HCT116 (cell line): ENCODE results near the gene EFCAB13. TPM values are rescaled to one million over a fixed set of nuclear protein-coding genes. Genes with fewer than 3 reads are reported as not detected.

Experiments
- ATAC-seq: fragments of 200-7000 bp; cut with Tn5 transposase; 2 replicates; pipeline ENCODE4 v1.9.1; 2020; ENCODE audit warnings: mild to moderate bottlenecking, moderate library complexity
- BruUV-seq: library from RNA; stranded (reverse); fragments of 400-500 nt; replicated peaks from 2 replicates; lab custom pipeline; 2021; lab: Mats Ljungman, UMichigan
- CTCF ChIA-PET: fragments of 300-600 bp; sonication (Branson Sonifier 250); formaldehyde crosslinking; loops from one replicate; lab custom pipeline; 2021; ENCODE audit warnings: antibody characterized with exemption; lab: Charles Lee
- POLR2A ChIA-PET: fragments of 300-600, 350-600 bp; sonication (Branson Sonifier 250); formaldehyde crosslinking; loops from one replicate; lab custom pipeline; 2021; ENCODE audit warnings: antibody characterized with exemption; lab: Charles Lee
- RAD21 ChIA-PET, 2 experiments: fragments of 300-600 bp; sonication (Branson Sonifier 250); formaldehyde crosslinking; loops; one replicate each; lab custom pipeline; 2023; ENCODE audit warnings: low total read pairs in 2 of 2; ENCODE audit not compliant: uncharacterized antibody in 2 of 2, unreplicated experiment in 2 of 2, low non-redundant PET in 1 of 2; lab: Charles Lee
- DNase-seq: peaks from one replicate; pipeline ENCODE4 v3.0.0-alpha.2; 2010; ENCODE audit warnings: low read depth, low spot score
- H2AFZ ChIP-seq: fragments of 200-600 bp; shearing (Covaris generic), sonication (generic); 2 replicates; pipeline ENCODE4 v1.6.1; 2017; ENCODE audit warnings: low read depth, mixed run types, mixed read lengths, antibody characterized with exemption, low read length; ENCODE audit not compliant: poor library complexity, severe bottlenecking
- H3K27ac ChIP-seq: 2 replicates; pipeline ENCODE4 v1.5.1; 2012; ENCODE audit warnings: low read depth, low read length
- H3K27me3 ChIP-seq: fragments of 200-600 bp; sonication (generic); 2 replicates; pipeline ENCODE4 v1.6.1; 2016; ENCODE audit warnings: mixed run types, low read length, mixed read lengths; ENCODE audit not compliant: insufficient read depth
- H3K36me3 ChIP-seq, 2 experiments: fragments of 200-500 bp in 1 of 2; fragments of 200-600 bp in 1 of 2; sonication (Bioruptor generic) in 1 of 2; sonication (generic) in 1 of 2; 2 replicates each; pipeline versions ENCODE4 v1.5.1 to v1.6.1; 2014 to 2016; ENCODE audit warnings: low read length in 2 of 2, inconsistent platforms in 1 of 2, mixed read lengths in 1 of 2, mixed run types in 1 of 2; ENCODE audit not compliant: insufficient read depth in 2 of 2, control insufficient read depth in 1 of 2
- H3K4me1 ChIP-seq, 2 experiments: fragments of 200-600 bp in 1 of 2; sonication (generic) in 1 of 2; 2 replicates each; pipeline versions ENCODE4 v1.5.1 to v1.6.1; 2012 to 2017; ENCODE audit warnings: low read length in 2 of 2, inconsistent platforms in 1 of 2, mild to moderate bottlenecking in 1 of 2, mixed read lengths in 1 of 2, mixed run types in 1 of 2, moderate library complexity in 1 of 2; ENCODE audit not compliant: insufficient read depth in 2 of 2, control insufficient read depth in 1 of 2
- H3K4me2 ChIP-seq: fragments of 200-600 bp; sonication (generic); 2 replicates; pipeline ENCODE4 v1.6.1; 2017; ENCODE audit warnings: mixed run types, low read length, mixed read lengths
- H3K4me3 ChIP-seq, 2 experiments: fragments of 200-600 bp in 1 of 2; sonication (generic) in 1 of 2; replicated peaks in 1 of 2; 2 replicates each; pipeline ENCODE4 v1.5.1; 2011 to 2016; ENCODE audit warnings: low read length in 2 of 2, control low read depth in 1 of 2, low read depth in 1 of 2, mild to moderate bottlenecking in 1 of 2, mixed read lengths in 1 of 2, mixed run types in 1 of 2
- H3K79me2 ChIP-seq: fragments of 200-600 bp; sonication (generic); 2 replicates; pipeline ENCODE4 v1.6.1; 2017; ENCODE audit warnings: mild to moderate bottlenecking, mixed run types, low read length, moderate library complexity, mixed read lengths; ENCODE audit not compliant: insufficient read depth
- H3K9ac ChIP-seq: fragments of 200-600 bp; sonication (generic); 2 replicates; pipeline ENCODE4 v1.6.1; 2016; ENCODE audit warnings: low read length, mixed read lengths
- H3K9me2 ChIP-seq: fragments of 200-600 bp; sonication (generic), shearing (Covaris generic); 2 replicates; pipeline ENCODE4 v1.6.1; 2017; ENCODE audit warnings: mixed run types, mild to moderate bottlenecking, moderate library complexity; ENCODE audit not compliant: insufficient read depth
- H3K9me3 ChIP-seq, 2 experiments: fragments of 200-500 bp in 1 of 2; fragments of 200-600 bp in 1 of 2; sonication (Bioruptor generic) in 1 of 2; sonication (generic) in 1 of 2; 2 replicates each; pipeline ENCODE4 v1.6.1; 2014 to 2017; ENCODE audit warnings: low read length in 2 of 2, mixed read lengths in 2 of 2, inconsistent platforms in 1 of 2, low read depth in 1 of 2, mild to moderate bottlenecking in 1 of 2, mixed run types in 1 of 2, moderate library complexity in 1 of 2; ENCODE audit not compliant: control insufficient read depth in 1 of 2, insufficient read depth in 1 of 2
- H4K20me1 ChIP-seq: fragments of 200-600 bp; sonication (generic), shearing (Covaris generic); 2 replicates; pipeline ENCODE4 v1.6.1; 2017; ENCODE audit warnings: mixed run types, mild to moderate bottlenecking, moderate library complexity; ENCODE audit not compliant: insufficient read depth
- ATF3 ChIP-seq: IDR thresholded peaks from 2 replicates; pipeline ENCODE4 v1.6.1; 2012
- EGR1 ChIP-seq: IDR thresholded peaks from 2 replicates; pipeline ENCODE4 v1.6.1; 2012; ENCODE audit warnings: low read depth
- ELF1 ChIP-seq: IDR thresholded peaks from 2 replicates; pipeline ENCODE4 v1.6.1; 2012; ENCODE audit warnings: low read depth, borderline replicate concordance
- FOSL1 ChIP-seq: IDR thresholded peaks from 2 replicates; pipeline ENCODE4 v1.6.1; 2012; ENCODE audit warnings: low read depth
- POLR2A ChIP-seq: IDR thresholded peaks from 2 replicates; pipeline ENCODE4 v1.7.0; 2011; ENCODE audit warnings: borderline replicate concordance; ENCODE audit not compliant: insufficient read depth, insufficient read length; ENCODE audit errors: extremely low read depth
- RAD21 ChIP-seq: IDR thresholded peaks from 2 replicates; pipeline ENCODE4 v1.6.1; 2012; ENCODE audit warnings: low read depth, mild to moderate bottlenecking
- SIN3A ChIP-seq: IDR thresholded peaks from 2 replicates; pipeline ENCODE4 v1.6.1; 2012; ENCODE audit warnings: low read depth
- SP1 ChIP-seq: IDR thresholded peaks from 2 replicates; pipeline ENCODE4 v1.6.1; 2012; ENCODE audit warnings: low read depth
- SRF ChIP-seq: IDR thresholded peaks from 2 replicates; pipeline ENCODE4 v1.6.1; 2012; ENCODE audit warnings: low read depth
- TCF7L2 ChIP-seq: IDR thresholded peaks from 2 replicates; pipeline ENCODE4 v1.7.0; 2011; ENCODE audit warnings: borderline replicate concordance, inconsistent platforms; ENCODE audit not compliant: insufficient read depth, insufficient read length; ENCODE audit errors: extremely low read depth
- YY1 ChIP-seq: IDR thresholded peaks from 2 replicates; pipeline ENCODE4 v1.6.1; 2011; ENCODE audit warnings: low read length, low read depth, moderate library complexity, mild to moderate bottlenecking; ENCODE audit not compliant: insufficient replicate concordance; ENCODE audit errors: extremely low read depth
- ZBTB33 ChIP-seq: IDR thresholded peaks from 2 replicates; pipeline ENCODE4 v1.6.1; 2011; ENCODE audit warnings: mild to moderate bottlenecking, low read length, moderate library complexity; ENCODE audit not compliant: insufficient replicate concordance; ENCODE audit errors: extremely low read depth
- ZFX ChIP-seq: fragments of 450-650 bp; IDR thresholded peaks from 2 replicates; pipeline ENCODE4 v1.6.1; 2017
- intact Hi-C: fragments of 100-400 bp; cut with micrococcal nuclease; formaldehyde crosslinking; loops from 2 replicates; pipeline ENCODE4 v1.10.0; 2022
- total RNA-seq: library from RNA; stranded (reverse); gene quantifications from one replicate; pipeline ENCODE4 v1.2.1, GENCODE V29; 2021; ENCODE audit not compliant: unreplicated experiment

The EFCAB13 gene
- total RNA-seq, 1 experiment from 2014 or later: not detected

GRCh38 chr17:47295037-47295873 lies 28.5 kb upstream of the EFCAB13 start:
- Histone ChIP-seq H3K27ac (no peak overlapping the region), H3K9me3 (no peaks in the 10 kb centered on the region), H3K9ac (no peak overlapping the region), H3K79me2 (no peaks in the 10 kb centered on the region), H3K4me3 (no peak overlapping the region)
- ATAC-seq: no peak
- RAD21 ChIA-PET: no interaction called here
- TF ChIP-seq RAD21 (no peak), ATF3 (no peak), FOSL1 (no peak), SP1 (no peak), POLR2A (no peak), EGR1 (no peak), TCF7L2 (no peak), SIN3A (no peak), ELF1 (no peak), ZFX (no peak), SRF (no peak), YY1 (no peak), ZBTB33 (no peak)
- TF ChIP-seq, all 23 proteins: peak for 0
- no peak for DNase-seq
- intact Hi-C loops: no loop called here
- no peak overlapping the region for H2AFZ ChIP-seq
- H3K4me1 ChIP-seq: no peaks in the 10 kb centered on the region
- no peaks in the 10 kb centered on the region for H3K27me3 ChIP-seq
- CTCF ChIA-PET: no interaction called here
- POLR2A ChIA-PET: no interaction called here
- BruUV-seq: no TSS peak
- H4K20me1 ChIP-seq: no peaks in the 10 kb centered on the region
- H3K9me2 ChIP-seq: no peaks in the 10 kb centered on the region
- H3K36me3 ChIP-seq: no peaks in the 10 kb centered on the region
- H3K4me2 ChIP-seq: no peak overlapping the region
